Smooth muscle cell (in vitro differentiated cells): ENCODE measurements around the gene NPAS2. TPM values are rescaled to one million over a fixed set of nuclear protein-coding genes. Genes with fewer than 3 reads are reported as not detected.

Source experiments
- DNase-seq: peaks from one replicate; lab custom pipeline; 2025; ENCODE audit not compliant: unreplicated experiment; lab: John Stamatoyannopoulos, UW
- H2AFZ ChIP-seq: fragments of 200-600 bp; sonication (generic); 2 replicates; pipeline ENCODE4 v1.6.0; 2016; ENCODE audit warnings: antibody characterized with exemption, low read depth, mild to moderate bottlenecking
- H3F3A ChIP-seq: fragments of 200-600 bp; sonication (generic); 2 replicates; pipeline ENCODE4 v1.6.0; 2017; ENCODE audit warnings: antibody characterized with exemption, low read depth
- H3K27ac ChIP-seq: fragments of 200-600 bp; sonication (generic); 2 replicates; pipeline ENCODE4 v1.5.1; 2016; ENCODE audit warnings: low read depth, mild to moderate bottlenecking
- H3K27me3 ChIP-seq: fragments of 200-600 bp; sonication (generic); 2 replicates; pipeline ENCODE4 v1.6.1; 2016; ENCODE audit warnings: low read depth, mild to moderate bottlenecking
- H3K36me3 ChIP-seq: fragments of 200-600 bp; sonication (generic); 2 replicates; pipeline ENCODE4 v1.5.1; 2016; ENCODE audit warnings: low read depth
- H3K4me1 ChIP-seq: fragments of 200-600 bp; sonication (generic); 2 replicates; pipeline ENCODE4 v1.5.1; 2016; ENCODE audit warnings: low read depth
- H3K4me2 ChIP-seq: fragments of 200-600 bp; sonication (generic); 2 replicates; pipeline ENCODE4 v1.6.0; 2016; ENCODE audit warnings: mild to moderate bottlenecking
- H3K4me3 ChIP-seq: fragments of 200-600 bp; sonication (generic); 2 replicates; pipeline ENCODE4 v1.5.1; 2016; ENCODE audit warnings: mild to moderate bottlenecking
- H3K79me2 ChIP-seq: fragments of 200-600 bp; sonication (generic); 2 replicates; pipeline ENCODE4 v1.6.0; 2016; ENCODE audit warnings: low read depth, mild to moderate bottlenecking
- H3K9ac ChIP-seq: fragments of 200-600 bp; sonication (generic); 2 replicates; pipeline ENCODE4 v1.6.0; 2016; ENCODE audit warnings: low read depth
- H3K9me3 ChIP-seq: fragments of 200-600 bp; sonication (generic); replicated peaks from 2 replicates; pipeline ENCODE4 v1.5.1; 2016; ENCODE audit warnings: low read depth
- H4K20me1 ChIP-seq: fragments of 200-600 bp; sonication (generic); 2 replicates; pipeline ENCODE4 v1.6.0; 2016; ENCODE audit warnings: low read depth
- WGBS: methylation state at CpG from one replicate; pipeline ENCODE4 v1.1.7; 2016; ENCODE audit warnings: low lambda C conversion rate; 5-methylcytosine and 5-hydroxymethylcytosine counted together
- polyA plus RNA-seq: library from polyadenylated mRNA; unstranded; fragments of >200 nt; fragmentation: Nextera tagmentation; extraction: Ambion mirVana; gene quantifications from 2 replicates; pipeline ENCODE4 v1.2.1, GENCODE V29; 2016
- total RNA-seq: library from RNA; depleted of rRNA; stranded (reverse); fragments of >200 nt; gene quantifications from 2 replicates; pipeline ENCODE4 v1.2.3, GENCODE V29; 2014
- TF ChIP-seq, protein P1 (sequence below): fragments of 200-600 bp; sonication (generic); IDR thresholded peaks from 2 replicates; pipeline ENCODE4 v1.5.1; 2017; ENCODE audit warnings: borderline replicate concordance, mild to moderate bottlenecking, antibody characterized with exemption; ENCODE audit not compliant: insufficient read depth, poor library complexity, severe bottlenecking

Gene NPAS2
- total and polyA plus RNA-seq, 2 experiments from 2014 or later, result 20.2 to 20.7 TPM

GRCh38 chr2:100902817-100903405, 83.0 kb downstream of the NPAS2 start:
- Histone ChIP-seq H3K79me2 (peaks cover 6% of the 10 kb centered on the region), H3K4me2 (peak overlapping the region; percentile 65), H3K9ac (peak overlapping the region; percentile 66), H3F3A (peaks cover 35% of the 10 kb centered on the region), H3K36me3 (no peaks in the 10 kb centered on the region), H2AFZ (no peak overlapping the region), H3K27me3 (no peaks in the 10 kb centered on the region), H3K4me1 (peaks cover 10% of the 10 kb centered on the region), H4K20me1 (no peaks in the 10 kb centered on the region), H3K4me3 (no peak overlapping the region), H3K9me3 (no peaks in the 10 kb centered on the region), H3K27ac (peak overlapping the region; percentile 92)
- TF ChIP-seq, protein P1, sequence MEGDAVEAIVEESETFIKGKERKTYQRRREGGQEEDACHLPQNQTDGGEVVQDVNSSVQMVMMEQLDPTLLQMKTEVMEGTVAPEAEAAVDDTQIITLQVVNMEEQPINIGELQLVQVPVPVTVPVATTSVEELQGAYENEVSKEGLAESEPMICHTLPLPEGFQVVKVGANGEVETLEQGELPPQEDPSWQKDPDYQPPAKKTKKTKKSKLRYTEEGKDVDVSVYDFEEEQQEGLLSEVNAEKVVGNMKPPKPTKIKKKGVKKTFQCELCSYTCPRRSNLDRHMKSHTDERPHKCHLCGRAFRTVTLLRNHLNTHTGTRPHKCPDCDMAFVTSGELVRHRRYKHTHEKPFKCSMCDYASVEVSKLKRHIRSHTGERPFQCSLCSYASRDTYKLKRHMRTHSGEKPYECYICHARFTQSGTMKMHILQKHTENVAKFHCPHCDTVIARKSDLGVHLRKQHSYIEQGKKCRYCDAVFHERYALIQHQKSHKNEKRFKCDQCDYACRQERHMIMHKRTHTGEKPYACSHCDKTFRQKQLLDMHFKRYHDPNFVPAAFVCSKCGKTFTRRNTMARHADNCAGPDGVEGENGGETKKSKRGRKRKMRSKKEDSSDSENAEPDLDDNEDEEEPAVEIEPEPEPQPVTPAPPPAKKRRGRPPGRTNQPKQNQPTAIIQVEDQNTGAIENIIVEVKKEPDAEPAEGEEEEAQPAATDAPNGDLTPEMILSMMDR, result no peak
- peak; percentile 26 for DNase-seq
- WGBS, result 9% methylated on average over 6 of the region's 6 CpGs

DNA sequence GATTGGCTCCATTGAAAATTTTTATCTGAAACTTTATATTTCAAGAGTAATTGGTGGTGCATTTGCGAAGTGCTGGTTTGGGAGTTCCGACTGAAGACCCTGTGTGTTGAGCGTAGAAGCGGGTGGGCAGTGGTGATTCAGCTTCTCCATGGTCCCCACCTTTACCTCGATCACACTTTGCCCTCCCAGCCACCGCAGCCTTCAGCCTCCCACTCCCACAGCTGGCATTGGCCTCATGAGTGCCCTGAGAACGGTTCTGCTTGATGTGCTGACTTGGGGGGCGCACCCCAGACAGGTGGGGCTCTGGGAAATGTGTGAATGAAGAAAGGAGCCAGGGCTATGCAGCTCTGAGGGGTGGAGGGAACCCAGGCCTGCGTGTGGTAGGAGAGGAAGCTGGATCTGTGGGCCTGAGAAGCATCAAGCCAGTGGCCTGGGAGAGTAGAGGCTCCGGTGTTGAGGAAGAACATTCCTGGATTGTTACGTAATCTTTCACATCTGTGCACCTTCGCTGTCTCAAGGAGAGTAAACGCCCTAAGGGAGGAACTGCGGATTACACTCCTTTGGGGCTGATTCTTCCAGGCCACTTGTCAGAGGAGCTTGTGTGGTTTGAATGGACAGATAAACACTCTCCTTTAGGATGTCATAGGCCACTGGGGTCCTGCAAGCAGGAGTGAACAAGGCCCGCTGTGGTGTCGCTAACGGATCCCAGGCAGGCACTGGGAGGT, 83.8 kb downstream of the NPAS2 start:
- TF ChIP-seq, protein P1, result no peak
- Histone ChIP-seq H3K4me3 (no peak overlapping the region), H4K20me1 (no peaks in the 10 kb centered on the region), H3K27ac (peak overlapping the region; percentile 92), H3K9ac (peak overlapping the region; percentile 66), H3K27me3 (no peaks in the 10 kb centered on the region), H2AFZ (no peak overlapping the region), H3K4me2 (peak overlapping the region; percentile 65), H3K79me2 (peaks cover 6% of the 10 kb centered on the region), H3K36me3 (no peaks in the 10 kb centered on the region), H3K4me1 (peaks cover 10% of the 10 kb centered on the region), H3F3A (peaks cover 35% of the 10 kb centered on the region), H3K9me3 (no peaks in the 10 kb centered on the region)
- WGBS, result 71% methylated on average over 17 of the region's 17 CpGs
- no peak for DNase-seq

DNA sequence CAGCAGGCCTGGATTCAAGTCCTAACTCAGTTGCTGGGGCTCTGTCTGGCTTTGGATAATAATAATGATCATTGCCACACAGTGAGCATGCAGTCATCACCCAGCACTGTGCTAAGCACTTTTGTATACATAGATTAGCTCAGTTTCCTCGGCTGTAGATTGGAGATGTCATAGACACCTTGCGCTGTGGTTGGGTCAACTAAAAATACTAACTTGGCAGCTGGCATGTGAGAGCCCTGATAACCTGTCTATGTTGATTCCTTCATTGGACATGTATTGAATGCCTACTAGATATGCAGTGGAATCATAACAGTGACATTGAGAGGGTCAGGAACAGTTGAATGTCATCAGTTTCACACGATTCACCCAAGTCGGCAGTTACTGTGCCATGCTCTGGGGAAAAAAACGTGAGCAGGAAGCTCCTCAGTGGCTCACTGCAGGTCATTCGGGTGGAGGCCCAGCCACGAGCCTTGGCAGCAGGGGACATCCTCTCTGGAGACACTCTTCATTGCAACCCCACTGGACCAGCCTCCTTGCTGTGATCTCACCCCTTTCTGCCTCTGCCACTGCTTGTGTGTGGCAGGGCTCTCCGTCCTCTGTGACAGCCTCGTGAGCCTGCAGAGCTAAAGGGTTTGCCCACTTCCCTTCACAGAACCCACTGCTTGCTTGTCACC, 85.3 kb downstream of the NPAS2 start:
- TF ChIP-seq, protein P1, result no peak
- no peak overlapping the region for H3K4me2 ChIP-seq

More for the DNA sequence above, 85.3 kb downstream of the NPAS2 start:
- H4K20me1 ChIP-seq, result no peaks in the 10 kb centered on the region
- peaks cover 18% of the 10 kb centered on the region for H3K4me1 ChIP-seq
- H2AFZ ChIP-seq, result no peak overlapping the region
- no peak for DNase-seq
- no peaks in the 10 kb centered on the region for H3K27me3 ChIP-seq
- no peak overlapping the region for H3K9ac ChIP-seq
- H3K9me3 ChIP-seq, result no peaks in the 10 kb centered on the region
- H3K36me3 ChIP-seq, result no peaks in the 10 kb centered on the region
- H3K4me3 ChIP-seq, result no peak overlapping the region
- peak overlapping the region; percentile 92 for H3K27ac ChIP-seq
- 75% methylated on average over 9 of the region's 9 CpGs for WGBS
- peaks cover 31% of the 10 kb centered on the region for H3F3A ChIP-seq
- H3K79me2 ChIP-seq, result no peaks in the 10 kb centered on the region
